RPMI8226 (cell line): ENCODE data around the gene YIPF4.
A peak's percentile ranks its signal among the peaks of the same experiment; 100 is the strongest.
"Not testable (repeated sequence)": the region's sequence is repeated elsewhere in the genome, so short reads cannot be mapped to it uniquely, and the experiment has no call there.

Source experiments
- DNase-seq: peaks from one replicate; pipeline ENCODE4 v3.0.0-alpha.2; 2015

Gene YIPF4

DNA sequence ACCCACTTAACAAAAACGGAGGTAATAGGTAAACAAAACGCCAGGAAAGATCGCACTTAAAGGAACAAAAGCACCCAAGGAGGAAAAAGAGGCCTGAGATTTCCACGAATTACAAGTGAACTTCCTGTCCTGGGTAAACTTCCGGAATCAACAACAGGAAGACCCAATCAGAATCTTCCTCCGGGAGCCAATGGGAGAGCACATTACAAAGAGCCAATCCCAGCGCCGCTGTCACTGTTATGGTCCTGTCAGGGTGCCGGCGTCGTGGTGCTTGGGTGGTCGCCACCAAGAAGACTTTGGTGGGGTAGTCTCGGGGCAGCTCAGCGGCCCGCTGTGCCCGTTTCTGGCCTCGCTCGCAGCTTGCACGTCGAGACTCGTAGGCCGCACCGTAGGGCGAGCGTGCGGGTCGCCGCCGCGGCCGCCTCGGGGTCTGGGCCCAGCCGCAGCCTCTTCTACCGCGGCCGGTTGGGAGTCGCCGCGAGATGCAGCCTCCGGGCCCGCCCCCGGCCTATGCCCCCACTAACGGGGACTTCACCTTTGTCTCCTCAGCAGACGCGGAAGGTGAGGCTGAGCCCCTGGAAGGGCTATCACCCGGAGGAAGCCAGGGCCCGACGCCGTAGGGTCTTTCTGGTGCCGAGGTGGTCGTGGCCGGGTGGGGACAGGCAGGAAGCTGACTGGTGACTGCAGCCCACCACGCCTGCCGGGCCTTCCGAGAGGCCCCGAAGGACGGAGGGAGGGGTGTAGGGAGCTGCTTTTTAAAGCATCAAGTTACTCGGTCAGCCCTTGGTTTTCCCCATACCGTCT lies at the start of gene YIPF4:
Gene YIPF4 (plus strand): TSS at position 231 of the 804 bp plus-strand sequence. CDS start 252 bp downstream, at position 483.
- DNase-seq = peak; percentile 88

DNA sequence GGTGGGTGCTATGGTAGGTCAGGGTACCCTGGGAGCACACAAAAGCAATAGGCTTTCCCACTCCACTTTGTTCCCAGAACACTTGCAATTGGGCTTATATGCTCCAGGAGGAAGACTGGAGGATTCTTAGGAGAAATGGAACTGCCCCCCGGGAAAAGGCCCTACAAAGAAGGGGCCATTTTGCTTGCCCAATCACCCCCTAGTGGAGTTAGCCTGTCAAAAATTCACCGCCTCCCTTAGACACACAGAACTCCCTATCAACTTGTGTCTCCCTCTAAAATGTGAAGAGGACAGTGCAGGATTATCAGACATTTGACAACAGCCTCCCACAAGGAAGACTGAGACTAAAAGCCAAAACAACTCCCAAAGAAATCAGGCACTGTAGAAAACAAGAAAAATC lies 49.5 kb upstream of the YIPF4 start:
- no peak for DNase-seq

- no peak for DNase-seq
These were observed 48.1 kb upstream of the YIPF4 start for GRCh38 chr2:32229635-32230034.

- DNase-seq = no peak
These were observed 45.7 kb upstream of the YIPF4 start for GRCh38 chr2:32231959-32232358.

DNA sequence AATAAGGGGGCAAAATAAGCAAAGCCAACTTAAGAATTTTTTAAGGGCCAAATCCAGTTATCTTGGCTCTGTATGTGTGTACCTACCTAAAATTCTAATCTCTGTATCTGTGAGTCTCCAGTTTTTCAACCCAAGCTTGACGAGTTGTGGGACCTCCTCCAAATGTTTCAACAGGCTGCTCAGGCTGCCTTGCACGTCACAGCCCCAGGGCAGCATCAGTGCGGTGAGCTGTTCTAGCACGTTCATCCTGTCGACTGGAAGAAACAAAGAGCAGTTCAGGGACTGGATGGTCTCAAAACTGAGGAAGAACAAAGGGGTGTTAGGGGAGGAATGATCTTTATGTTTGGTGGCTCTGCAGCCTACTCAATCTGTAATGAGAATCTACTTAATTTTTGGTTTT lies 42.4 kb upstream of the YIPF4 start:
- no peak for DNase-seq

GRCh38 chr2:32237488-32237887 lies 40.2 kb upstream of the YIPF4 start:
- no peak for DNase-seq

- no peak for DNase-seq
These were observed 39.7 kb upstream of the YIPF4 start for GRCh38 chr2:32237996-32238395.

DNA sequence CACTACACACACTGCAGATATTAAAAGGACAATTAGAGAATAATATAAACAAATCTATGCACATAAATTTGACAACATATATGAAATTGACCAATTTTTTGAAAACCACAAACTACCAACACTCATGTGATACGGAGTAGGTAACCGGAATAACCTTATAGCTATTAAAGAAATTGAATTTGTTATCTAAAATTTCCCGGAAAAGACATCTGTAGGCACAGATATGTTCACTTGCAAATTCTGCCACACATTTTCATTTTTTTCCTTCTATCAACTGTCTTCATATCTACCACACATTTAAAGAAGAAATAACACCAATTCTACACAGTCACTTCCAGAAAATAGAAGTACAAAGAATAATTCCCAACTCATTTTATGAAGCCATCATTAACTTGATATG lies 35.4 kb upstream of the YIPF4 start:
- no peak for DNase-seq

DNA sequence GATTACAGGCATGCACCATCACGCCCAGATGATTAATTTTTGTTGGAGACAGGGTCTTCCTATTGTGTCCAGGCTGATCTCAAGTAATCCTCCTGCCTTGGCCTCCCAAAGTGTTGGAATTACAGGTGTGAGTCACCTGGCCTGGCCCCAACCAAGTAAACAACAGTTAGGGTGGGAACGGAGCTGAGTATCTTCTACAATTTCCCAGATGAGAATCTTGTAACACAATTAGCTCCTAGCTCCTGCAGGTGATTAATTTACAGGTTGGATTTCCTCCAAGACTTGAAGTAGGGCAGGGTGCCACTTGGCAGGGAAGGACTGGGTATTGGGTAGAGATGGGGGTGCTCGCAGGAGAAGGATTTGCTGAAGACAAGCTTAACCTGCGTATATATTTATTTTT lies 30.8 kb upstream of the YIPF4 start:
- DNase-seq = no peak

DNA sequence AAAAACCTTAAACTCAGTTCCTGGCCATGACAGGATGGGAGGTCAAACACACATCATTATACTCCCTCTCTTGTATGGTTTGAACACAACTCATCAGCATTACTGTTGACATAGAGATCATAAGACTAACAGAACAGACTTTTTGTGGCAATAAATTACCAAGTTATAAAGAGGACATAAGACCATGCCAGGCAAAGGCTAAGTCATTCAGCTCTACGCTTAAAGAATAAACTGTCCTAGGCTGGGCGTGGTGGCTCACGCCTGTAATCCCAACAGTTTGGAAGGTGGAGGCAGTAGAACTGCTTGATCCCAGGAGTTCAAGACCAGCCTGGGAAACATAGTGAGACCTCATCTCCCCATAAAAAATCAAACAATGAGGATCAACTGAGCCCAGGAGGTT lies 29.4 kb upstream of the YIPF4 start:
- no peak for DNase-seq

GRCh38 chr2:32249731-32250236 lies 27.9 kb upstream of the YIPF4 start:
- no peak for DNase-seq

GRCh38 chr2:32250290-32250689 lies 27.4 kb upstream of the YIPF4 start:
- no peak for DNase-seq

GRCh38 chr2:32258242-32258641 lies 19.5 kb upstream of the YIPF4 start:
- no peak for DNase-seq

DNA sequence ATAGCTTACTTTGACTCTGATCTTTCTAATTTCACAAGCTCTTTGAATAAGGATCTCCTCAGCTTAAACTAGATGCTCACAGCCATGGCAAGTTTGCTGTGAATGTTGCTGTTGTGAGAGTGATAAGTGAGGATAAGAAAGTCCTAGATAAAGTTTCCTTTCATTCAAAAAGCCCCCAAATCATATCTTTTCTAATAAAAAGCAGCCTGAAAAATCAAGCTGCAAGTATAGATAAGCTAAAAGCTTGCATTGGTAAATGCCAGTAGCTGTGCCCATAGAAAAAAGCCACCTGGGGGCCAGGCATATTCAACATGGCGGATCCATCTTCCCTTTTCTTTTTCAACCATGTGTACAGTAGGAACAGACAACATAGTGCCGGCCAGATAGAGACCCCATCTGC lies 17.3 kb upstream of the YIPF4 start:
- no peak for DNase-seq

DNA sequence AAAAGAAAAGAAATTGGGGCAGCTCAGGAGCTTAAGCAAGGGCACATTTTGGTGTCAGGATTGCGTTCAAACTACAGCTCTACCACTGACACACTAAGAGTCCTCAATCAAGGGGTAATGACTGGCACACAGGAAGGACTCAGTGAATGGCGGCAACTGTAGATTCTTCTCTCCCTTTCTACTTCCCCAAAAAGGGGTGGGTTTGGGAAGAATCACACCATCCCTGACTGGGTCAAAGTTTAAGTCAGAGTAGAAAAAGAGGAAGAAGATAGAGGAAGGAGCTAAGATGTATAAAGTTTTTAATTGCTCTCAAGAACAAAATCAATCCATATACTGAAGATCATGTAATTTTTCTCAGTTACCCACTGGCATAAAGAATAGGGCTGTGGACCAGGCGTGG lies 15.6 kb upstream of the YIPF4 start:
- DNase-seq = no peak

DNA sequence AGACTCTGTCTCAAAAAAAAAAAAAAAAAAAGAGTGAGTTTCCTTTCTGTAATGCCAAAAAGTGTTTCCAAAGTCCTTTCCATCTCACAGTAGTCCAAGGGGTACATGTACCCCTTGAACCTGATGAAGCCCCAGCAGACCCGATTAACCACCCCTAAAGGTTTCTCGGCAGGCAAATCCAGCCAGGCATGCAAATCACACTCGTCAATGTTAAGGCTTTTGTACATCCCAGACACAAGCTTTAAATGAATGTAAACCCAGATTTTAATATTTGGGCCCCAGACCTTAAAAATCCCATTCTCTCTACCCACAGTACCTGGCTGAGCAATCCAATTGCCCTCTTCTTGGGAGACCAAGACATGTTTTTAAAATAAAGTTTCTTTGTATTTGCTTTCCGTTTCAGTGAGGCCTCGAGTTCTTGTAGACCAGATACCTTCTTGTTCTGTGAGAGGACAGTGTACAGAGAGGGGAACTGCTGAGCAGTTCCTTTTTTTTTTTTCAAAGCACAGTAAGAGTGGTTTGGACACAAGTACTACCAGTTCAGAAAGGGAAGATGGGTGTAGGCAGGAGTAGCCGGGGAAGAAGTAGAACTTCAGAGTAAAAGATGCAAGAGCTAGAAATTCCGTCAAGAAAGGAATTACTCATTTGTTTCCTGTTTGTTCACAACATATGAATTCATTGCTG lies 13.1 kb upstream of the YIPF4 start, which contains the start of gene NLRC4:
Gene NLRC4 (minus strand): TSS at position 465 of the 684 bp plus-strand sequence. CDS start 8,111 bp downstream, outside the sequence.
- peak; percentile 26 for DNase-seq

DNA sequence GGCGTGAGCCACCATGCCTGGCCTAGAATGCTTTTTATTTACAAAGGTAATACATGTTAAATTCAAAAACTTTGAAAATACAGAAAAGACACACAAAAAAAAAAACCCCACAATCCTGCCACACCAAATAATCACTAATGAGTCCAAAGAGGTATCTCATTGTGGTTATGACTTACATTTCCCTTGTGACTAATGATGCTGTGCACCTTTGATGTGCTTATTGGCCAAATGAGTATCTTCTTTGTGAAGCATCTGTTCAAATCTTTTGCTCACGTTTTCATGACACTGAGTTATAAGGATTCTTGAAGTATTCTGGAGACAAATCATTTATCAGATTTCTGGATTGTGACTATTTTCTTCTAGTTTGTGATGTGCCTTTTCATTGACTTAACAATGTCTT lies 6.6 kb upstream of the YIPF4 start:
- DNase-seq = no peak

DNA sequence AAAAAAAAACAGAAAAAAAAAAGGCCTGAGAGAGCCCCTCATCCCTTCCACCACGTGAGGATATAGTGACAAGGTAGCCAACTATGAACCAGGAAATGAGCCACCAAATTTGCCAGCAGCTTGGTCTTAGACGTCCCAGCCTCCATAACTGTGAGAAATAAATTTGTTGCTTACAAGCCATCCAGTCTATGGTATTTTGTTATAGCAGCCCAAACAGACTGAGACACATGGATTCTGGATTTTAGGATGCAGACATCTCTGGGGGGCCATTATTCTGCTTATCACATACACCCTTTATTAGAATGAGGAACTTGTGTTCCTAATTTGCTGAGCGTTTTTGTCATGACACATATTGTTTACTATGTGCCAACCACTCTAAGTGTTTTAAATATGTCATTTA lies 5.4 kb upstream of the YIPF4 start:
- no peak for DNase-seq

GRCh38 chr2:32274289-32274688 lies 3.4 kb upstream of the YIPF4 start:
- DNase-seq = no peak

GRCh38 chr2:32275790-32276189 lies 1.9 kb upstream of the YIPF4 start:
- not testable (repeated sequence) for DNase-seq

GRCh38 chr2:32277363-32277673 lies 386 bp upstream of the YIPF4 start:
- no peak for DNase-seq

DNA sequence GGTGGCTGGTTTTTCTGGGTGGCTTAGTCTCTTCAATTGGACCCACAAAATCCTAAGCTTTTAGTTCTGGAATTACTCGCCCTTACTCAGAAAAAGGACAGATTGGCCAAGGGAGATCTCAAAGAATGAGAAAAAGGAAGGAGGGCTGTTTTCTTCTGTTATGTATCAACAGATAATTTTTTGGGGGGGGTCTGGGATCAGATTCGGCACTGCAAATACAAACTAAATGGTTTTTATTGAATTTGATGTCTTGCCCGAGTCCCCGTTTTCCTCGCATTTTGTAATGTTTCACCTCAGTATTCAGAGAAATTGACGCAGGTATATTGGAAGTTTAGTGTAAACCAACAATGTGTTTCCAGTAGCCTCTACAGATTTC lies 762 bp downstream of the YIPF4 start:
- no peak for DNase-seq

- DNase-seq = no peak
These were observed 6.6 kb downstream of the YIPF4 start for GRCh38 chr2:32284321-32284720.
